HepG2 (cell line): ENCODE data around the gene MPC1. TPM values are rescaled to one million over a fixed set of nuclear protein-coding genes. Genes with fewer than 3 reads are reported as not detected.
A peak's percentile ranks its signal among the peaks of the same experiment; 100 is the strongest.

Experiments
- CAMTA2 ChIP-seq: sonication (generic); formaldehyde crosslinking; IDR thresholded peaks from 2 replicates; pipeline ENCODE4 v1.4.0; 2020; ENCODE audit warnings: mild to moderate bottlenecking, missing genetic modification reagents, borderline replicate concordance
- ELF4 ChIP-seq: sonication (generic); formaldehyde crosslinking; IDR thresholded peaks from 2 replicates; pipeline ENCODE4 v1.5.0; 2020; ENCODE audit warnings: missing genetic modification reagents, mild to moderate bottlenecking, moderate library complexity, borderline replicate concordance
- ERF ChIP-seq: IDR thresholded peaks from 2 replicates; pipeline ENCODE4 v1.6.1; 2018; ENCODE audit warnings: missing biosample characterization, missing genetic modification reagents
- KLF9 ChIP-seq: IDR thresholded peaks from 2 replicates; pipeline ENCODE4 v1.6.1; 2016; ENCODE audit warnings: low read depth
- MYNN ChIP-seq: sonication (generic); formaldehyde crosslinking; IDR thresholded peaks from 2 replicates; pipeline ENCODE4 v1.4.0; 2020; ENCODE audit warnings: mild to moderate bottlenecking, low read depth, missing genetic modification reagents
- NR2C2 ChIP-seq: sonication (generic); formaldehyde crosslinking; IDR thresholded peaks from 2 replicates; pipeline ENCODE4 v1.4.0; 2020; ENCODE audit warnings: missing genetic modification reagents, mild to moderate bottlenecking, moderate library complexity, borderline replicate concordance
- PHF20 ChIP-seq: sonication (generic); formaldehyde crosslinking; IDR thresholded peaks from 2 replicates; pipeline ENCODE4 v1.5.0; 2020; ENCODE audit warnings: mild to moderate bottlenecking, missing genetic modification reagents
- PLSCR1 ChIP-seq: sonication (generic); formaldehyde crosslinking; IDR thresholded peaks from 2 replicates; pipeline ENCODE4 v1.5.0; 2020; ENCODE audit warnings: missing genetic modification reagents, mild to moderate bottlenecking, borderline replicate concordance
- PRDM15 ChIP-seq: sonication (generic); formaldehyde crosslinking; IDR thresholded peaks from 2 replicates; pipeline ENCODE4 v1.4.0; 2020; ENCODE audit warnings: missing genetic modification reagents
- RBM22 ChIP-seq: fragments of 200-400 bp; formaldehyde crosslinking; optimal IDR thresholded peaks from 2 replicates; pipeline ENCODE3; 2017; ENCODE audit warnings: mild to moderate bottlenecking, low read length, moderate library complexity
- RFX5 ChIP-seq: IDR thresholded peaks from 2 replicates; pipeline ENCODE4 v1.6.1; 2011; ENCODE audit warnings: low read depth, low read length, improper control_type of control experiment
- SOX13 ChIP-seq, 3 experiments: fragments of 450-650 bp in 1 of 3; sonication (generic) in 1 of 3; formaldehyde crosslinking in 1 of 3; IDR thresholded peaks in 2 of 3; conservative IDR thresholded peaks in 1 of 3; 2 replicates each; pipeline versions ENCODE4 v1.5.0 to v1.6.1; 2016 to 2020; ENCODE audit warnings: antibody characterized with exemption in 1 of 3, mild to moderate bottlenecking in 1 of 3, missing compliant biosample characterization in 1 of 3, missing genetic modification reagents in 1 of 3, moderate library complexity in 1 of 3
- SOX5 ChIP-seq: IDR thresholded peaks from 2 replicates; pipeline ENCODE4 v1.6.1; 2016; ENCODE audit warnings: borderline replicate concordance
- ZC3H13 ChIP-seq: sonication (generic); formaldehyde crosslinking; IDR thresholded peaks from 2 replicates; pipeline ENCODE4 v1.8.1; 2023; ENCODE audit warnings: mild to moderate bottlenecking, missing genetic modification reagents, moderate library complexity
- ZNF138 ChIP-seq: sonication (generic); formaldehyde crosslinking; IDR thresholded peaks from 2 replicates; pipeline ENCODE4 v1.5.0; 2020; ENCODE audit warnings: mild to moderate bottlenecking, low read depth, missing genetic modification reagents
- ZNF256 ChIP-seq: sonication (generic); formaldehyde crosslinking; conservative IDR thresholded peaks from 2 replicates; pipeline ENCODE4 v1.4.0; 2020; ENCODE audit warnings: missing genetic modification reagents
- ZNF558 ChIP-seq: sonication (generic); formaldehyde crosslinking; IDR thresholded peaks from 2 replicates; pipeline ENCODE4 v1.9.0; 2022; ENCODE audit warnings: mild to moderate bottlenecking, missing genetic modification reagents, borderline replicate concordance
- ZNF598 ChIP-seq: sonication (generic); formaldehyde crosslinking; IDR thresholded peaks from 2 replicates; pipeline ENCODE4 v1.5.1; 2020; ENCODE audit warnings: mild to moderate bottlenecking, missing genetic modification reagents, borderline replicate concordance
- ZNF749 ChIP-seq: sonication (generic); formaldehyde crosslinking; IDR thresholded peaks from 2 replicates; pipeline ENCODE4 v1.8.0; 2022; ENCODE audit warnings: mild to moderate bottlenecking, missing genetic modification reagents, moderate library complexity, borderline replicate concordance
- polyA plus RNA-seq, 8 experiments: library from polyadenylated mRNA; depleted of rRNA in 3 of 8; stranded (reverse) in 7 of 8; unstranded in 1 of 8; fragments of >200 nt; fragmentation: Illumina TruSeq in 4 of 8; extraction: Trizol in 4 of 8; gene quantifications; 2 replicates each; pipeline versions ENCODE4 v1.2.1 to v1.2.3, GENCODE V29; 2011 to 2016; ENCODE audit warnings: low read depth in 4 of 8, missing spikeins in 1 of 8, mixed read lengths in 1 of 8; ENCODE audit not compliant: insufficient read depth in 1 of 8
- total RNA-seq, 5 experiments: library from RNA; depleted of rRNA; stranded (reverse); fragments of >200 nt; fragmentation: Illumina TruSeq; extraction: Trizol; gene quantifications; 2 replicates each; pipeline ENCODE4 v1.2.3, GENCODE V29; 2016; ENCODE audit warnings: low read depth in 1 of 5
- TF ChIP-seq, protein P1 (sequence below): sonication (generic); formaldehyde crosslinking; IDR thresholded peaks from 2 replicates; pipeline ENCODE4 v1.4.0; 2020; ENCODE audit warnings: missing genetic modification reagents
- TF ChIP-seq, protein P2 (sequence below): fragments of 450-650 bp; IDR thresholded peaks from 2 replicates; pipeline ENCODE4 v1.6.1; 2017; ENCODE audit warnings: mild to moderate bottlenecking

The MPC1 gene
- total and polyA plus RNA-seq, 2 of the 13 experiments (the other 11 are each of a cell fraction or from before 2014, with no cell fraction given), result 189 to 214 TPM

- TF ChIP-seq SOX13 (IDR thresholded peaks at IDR 0.05), result peak; percentile 78
- peak in 1 of 2 experiments; percentile 93; a peak in 2 of 4 replicates for TF ChIP-seq SOX13 (CRISPR knock-in tag; conservative IDR thresholded peaks at IDR 0.05 in 1 of 2, IDR thresholded peaks at IDR 0.05 in 1 of 2)
- TF ChIP-seq ELF4, result 0 out of 2 replicates have a peak, but pooled peaks have one; percentile 14
- TF ChIP-seq, protein P1, sequence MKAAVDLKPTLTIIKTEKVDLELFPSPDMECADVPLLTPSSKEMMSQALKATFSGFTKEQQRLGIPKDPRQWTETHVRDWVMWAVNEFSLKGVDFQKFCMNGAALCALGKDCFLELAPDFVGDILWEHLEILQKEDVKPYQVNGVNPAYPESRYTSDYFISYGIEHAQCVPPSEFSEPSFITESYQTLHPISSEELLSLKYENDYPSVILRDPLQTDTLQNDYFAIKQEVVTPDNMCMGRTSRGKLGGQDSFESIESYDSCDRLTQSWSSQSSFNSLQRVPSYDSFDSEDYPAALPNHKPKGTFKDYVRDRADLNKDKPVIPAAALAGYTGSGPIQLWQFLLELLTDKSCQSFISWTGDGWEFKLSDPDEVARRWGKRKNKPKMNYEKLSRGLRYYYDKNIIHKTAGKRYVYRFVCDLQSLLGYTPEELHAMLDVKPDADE (CRISPR knock-in tag), result peak; percentile 59; the same call in 1 of the 2 replicates
- TF ChIP-seq CAMTA2 (CRISPR knock-in tag), result no peak
- TF ChIP-seq ZNF256, result peak; percentile 75; the same call in 1 of the 2 replicates
- no peak for TF ChIP-seq ZNF558 (CRISPR knock-in tag)
- TF ChIP-seq KLF9 (CRISPR knock-in tag), result no peak; the same call in 1 of the 2 replicates
- peak; percentile 82 for TF ChIP-seq SOX5 (CRISPR knock-in tag)
- TF ChIP-seq RFX5, result no peak
- no peak for TF ChIP-seq PHF20 (CRISPR knock-in tag)
- TF ChIP-seq ZNF138 (CRISPR knock-in tag), result no peak
- TF ChIP-seq ERF (CRISPR knock-in tag), result no peak; the same call in 1 of the 2 replicates
- peak; percentile 91 for TF ChIP-seq NR2C2 (CRISPR knock-in tag)
- TF ChIP-seq ZNF598, result peak; percentile 78; the same call in 1 of the 2 replicates
- TF ChIP-seq PRDM15 (CRISPR knock-in tag), result no peak
- no peak for TF ChIP-seq ZC3H13 (CRISPR knock-in tag)
- TF ChIP-seq ZNF749 (CRISPR knock-in tag), result peak; percentile 69; the same call in 1 of the 2 replicates
- TF ChIP-seq, protein P2, sequence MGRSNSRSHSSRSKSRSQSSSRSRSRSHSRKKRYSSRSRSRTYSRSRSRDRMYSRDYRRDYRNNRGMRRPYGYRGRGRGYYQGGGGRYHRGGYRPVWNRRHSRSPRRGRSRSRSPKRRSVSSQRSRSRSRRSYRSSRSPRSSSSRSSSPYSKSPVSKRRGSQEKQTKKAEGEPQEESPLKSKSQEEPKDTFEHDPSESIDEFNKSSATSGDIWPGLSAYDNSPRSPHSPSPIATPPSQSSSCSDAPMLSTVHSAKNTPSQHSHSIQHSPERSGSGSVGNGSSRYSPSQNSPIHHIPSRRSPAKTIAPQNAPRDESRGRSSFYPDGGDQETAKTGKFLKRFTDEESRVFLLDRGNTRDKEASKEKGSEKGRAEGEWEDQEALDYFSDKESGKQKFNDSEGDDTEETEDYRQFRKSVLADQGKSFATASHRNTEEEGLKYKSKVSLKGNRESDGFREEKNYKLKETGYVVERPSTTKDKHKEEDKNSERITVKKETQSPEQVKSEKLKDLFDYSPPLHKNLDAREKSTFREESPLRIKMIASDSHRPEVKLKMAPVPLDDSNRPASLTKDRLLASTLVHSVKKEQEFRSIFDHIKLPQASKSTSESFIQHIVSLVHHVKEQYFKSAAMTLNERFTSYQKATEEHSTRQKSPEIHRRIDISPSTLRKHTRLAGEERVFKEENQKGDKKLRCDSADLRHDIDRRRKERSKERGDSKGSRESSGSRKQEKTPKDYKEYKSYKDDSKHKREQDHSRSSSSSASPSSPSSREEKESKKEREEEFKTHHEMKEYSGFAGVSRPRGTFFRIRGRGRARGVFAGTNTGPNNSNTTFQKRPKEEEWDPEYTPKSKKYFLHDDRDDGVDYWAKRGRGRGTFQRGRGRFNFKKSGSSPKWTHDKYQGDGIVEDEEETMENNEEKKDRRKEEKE, result no peak
- no peak for TF ChIP-seq MYNN
- no peak for TF ChIP-seq PLSCR1
- TF ChIP-seq RBM22, result no peak
These were observed 5.0 kb upstream of the MPC1 start (continued) for GRCh38 chr6:166387642-166388289.
